Ascending aorta (tissue), 2 donors: Measurements from ENCODE around the gene FAM25G. TPM values are rescaled to one million over a fixed set of nuclear protein-coding genes. Genes with fewer than 3 reads are reported as not detected.
"Not testable (repeated sequence)": the region's sequence is repeated elsewhere in the genome, so short reads cannot be mapped to it uniquely, and the experiment has no call there.

ENCODE experiments used
- DNase-seq, 2 donors: peaks; one replicate each; pipeline ENCODE4 v3.0.0-alpha.2; 2019; ENCODE audit warnings: low spot score in 2 of 2
- H3K27ac ChIP-seq, 2 donors: fragments of 200-600 bp; sonication (generic); one replicate each; pipeline ENCODE4 v1.5.1; 2016 to 2017; ENCODE audit warnings: mild to moderate bottlenecking in 1 of 2
- H3K27me3 ChIP-seq: fragments of 200-600 bp; sonication (generic); one replicate; pipeline ENCODE4 v1.5.1; 2017
- H3K36me3 ChIP-seq, 2 donors: fragments of 200-600 bp; sonication (generic); one replicate each; pipeline ENCODE4 v1.5.1; 2016
- H3K4me1 ChIP-seq, 2 donors: fragments of 200-600 bp; sonication (generic); one replicate each; pipeline ENCODE4 v1.5.1; 2016 to 2017; ENCODE audit warnings: mild to moderate bottlenecking in 1 of 2
- H3K4me3 ChIP-seq, 2 donors: fragments of 200-600 bp; sonication (generic); one replicate each; pipeline ENCODE4 v1.5.1; 2016 to 2017; ENCODE audit warnings: mild to moderate bottlenecking in 1 of 2
- H3K9me3 ChIP-seq, 2 donors: fragments of 200-600 bp; sonication (generic); one replicate each; pipeline ENCODE4 v1.5.1; 2016
- CTCF ChIP-seq, 3 experiments: fragments of 200-600 bp in 2 of 3; fragments of 450-650 bp in 1 of 3; sonication (generic) in 2 of 3; IDR thresholded peaks; one replicate each; pipeline ENCODE4 v1.5.1; 2016 to 2019; ENCODE audit warnings: antibody characterized with exemption in 3 of 3, mild to moderate bottlenecking in 1 of 3, moderate library complexity in 1 of 3
- intact Hi-C: fragments of 100-400 bp; cut with DNase I; formaldehyde crosslinking; loops from one replicate; pipeline ENCODE4 v1.15.1; 2023
- total RNA-seq: library from RNA; depleted of rRNA; stranded (reverse); fragments of >200 nt; gene quantifications from one replicate; pipeline ENCODE4 v1.1.0, GENCODE V29; 2016

The FAM25G gene
- total RNA-seq, 1 donor from 2014 or later: not detected

GRCh38 chr10:47475101-47475500, 16.4 kb downstream of the FAM25G start:
- DNase-seq, intact Hi-C loops, H3K36me3 ChIP-seq, H3K4me1 ChIP-seq, H3K27ac ChIP-seq, H3K4me3 ChIP-seq, H3K27me3 ChIP-seq, H3K9me3 ChIP-seq: not testable (repeated sequence)

- H3K9me3 ChIP-seq, DNase-seq, H3K4me1 ChIP-seq, H3K27me3 ChIP-seq, H3K27ac ChIP-seq, H3K4me3 ChIP-seq, intact Hi-C loops, H3K36me3 ChIP-seq: not testable (repeated sequence)
Measured at GRCh38 chr10:47473516-47473915, 18.0 kb downstream of the FAM25G start.

GRCh38 chr10:47472647-47473046, 18.9 kb downstream of the FAM25G start:
- intact Hi-C loops, H3K9me3 ChIP-seq, DNase-seq, H3K27me3 ChIP-seq, H3K27ac ChIP-seq, H3K36me3 ChIP-seq, H3K4me1 ChIP-seq, H3K4me3 ChIP-seq: not testable (repeated sequence)

- H3K36me3 ChIP-seq, H3K4me3 ChIP-seq, intact Hi-C loops: not testable (repeated sequence)
Measured at GRCh38 chr10:47472072-47472471, 19.4 kb downstream of the FAM25G start.

GRCh38 chr10:47468731-47469528, 22.6 kb downstream of the FAM25G start:
- H3K4me3 ChIP-seq, H3K27me3 ChIP-seq, DNase-seq, H3K9me3 ChIP-seq, intact Hi-C loops, H3K36me3 ChIP-seq, H3K27ac ChIP-seq, H3K4me1 ChIP-seq: not testable (repeated sequence)

More at GRCh38 chr10:47472072-47472471, 19.4 kb downstream of the FAM25G start:
- H3K9me3 ChIP-seq, H3K27me3 ChIP-seq, H3K27ac ChIP-seq, H3K4me1 ChIP-seq, DNase-seq: not testable (repeated sequence)

GRCh38 chr10:47467957-47468356, 23.5 kb downstream of the FAM25G start:
- H3K27ac ChIP-seq, DNase-seq, intact Hi-C loops, H3K9me3 ChIP-seq, H3K4me1 ChIP-seq, H3K36me3 ChIP-seq, H3K27me3 ChIP-seq, H3K4me3 ChIP-seq: not testable (repeated sequence)

- H3K4me1 ChIP-seq, H3K36me3 ChIP-seq, H3K27me3 ChIP-seq, intact Hi-C loops, H3K9me3 ChIP-seq, H3K4me3 ChIP-seq, DNase-seq, H3K27ac ChIP-seq: not testable (repeated sequence)
Measured at GRCh38 chr10:47467458-47467857, 24.0 kb downstream of the FAM25G start.

- H3K27ac ChIP-seq, H3K4me3 ChIP-seq, H3K36me3 ChIP-seq, H3K4me1 ChIP-seq, DNase-seq, intact Hi-C loops, H3K9me3 ChIP-seq, H3K27me3 ChIP-seq: not testable (repeated sequence)
Measured at GRCh38 chr10:47465216-47465917, 26.1 kb downstream of the FAM25G start.

GRCh38 chr10:47462577-47463358, 28.7 kb downstream of the FAM25G start:
- H3K27ac ChIP-seq, intact Hi-C loops: not testable (repeated sequence)

GRCh38 chr10:47461261-47461687, 30.2 kb downstream of the FAM25G start:
- peak; percentile 29 to 72 for DNase-seq
- peak in 1 of 3 experiments; percentile 25 for TF ChIP-seq CTCF (IDR thresholded peaks at IDR 0.05)
- H3K9me3 ChIP-seq, H3K27ac ChIP-seq, H3K27me3 ChIP-seq, H3K4me1 ChIP-seq, H3K36me3 ChIP-seq, intact Hi-C loops: not testable (repeated sequence)
- peak overlapping the region; percentile 33 to 43 for H3K4me3 ChIP-seq

More at GRCh38 chr10:47462577-47463358, 28.7 kb downstream of the FAM25G start:
- not testable (repeated sequence) for H3K36me3 ChIP-seq, DNase-seq, H3K4me3 ChIP-seq, H3K27me3 ChIP-seq, H3K9me3 ChIP-seq, H3K4me1 ChIP-seq
